ENCODE measurements around the gene EYS. TPM values are rescaled to one million over a fixed set of nuclear protein-coding genes. Genes with fewer than 3 reads are reported as not detected.

Gene EYS
- total RNA-seq, 1 donor from 2014 or later, result not detected

- TF ChIP-seq CTCF (IDR thresholded peaks at IDR 0.05; ENCODE audit: unreplicated experiment), result no peak
- no peaks in the 10 kb centered on the region for H3K9me3 Mint-ChIP-seq (ENCODE audit: unreplicated experiment)
- H3K36me3 Mint-ChIP-seq (ENCODE audit: low read depth, unreplicated experiment), result no peaks in the 10 kb centered on the region
Observed at GRCh38 chr6:65248101-65248610, 458.9 kb downstream of the EYS start.

GRCh38 chr6:65231616-65232015 lies 475.4 kb downstream of the EYS start:
- Mint-ChIP-seq H3K36me3 (ENCODE audit: low read depth, unreplicated experiment) (no peaks in the 10 kb centered on the region), H3K9me3 (ENCODE audit: unreplicated experiment) (no peaks in the 10 kb centered on the region), H3K4me1 (ENCODE audit: unreplicated experiment) (peaks cover 2% of the 10 kb centered on the region), H3K27ac (ENCODE audit: unreplicated experiment) (no peak overlapping the region), H3K4me3 (ENCODE audit: unreplicated experiment) (no peak overlapping the region), H3K27me3 (ENCODE audit: unreplicated experiment) (no peaks in the 10 kb centered on the region)
- TF ChIP-seq CTCF (IDR thresholded peaks at IDR 0.05; ENCODE audit: unreplicated experiment), result no peak
- no peak for DNase-seq (ENCODE audit: low spot score)

More at GRCh38 chr6:65248101-65248610, 458.9 kb downstream of the EYS start:
- no peak overlapping the region for H3K4me3 Mint-ChIP-seq (ENCODE audit: unreplicated experiment)
- H3K27me3 Mint-ChIP-seq (ENCODE audit: unreplicated experiment), result no peaks in the 10 kb centered on the region
- H3K27ac Mint-ChIP-seq (ENCODE audit: unreplicated experiment), result no peak overlapping the region
- H3K4me1 Mint-ChIP-seq (ENCODE audit: unreplicated experiment), result no peaks in the 10 kb centered on the region
- DNase-seq (ENCODE audit: low spot score), result no peak

- H3K36me3 Mint-ChIP-seq (ENCODE audit: low read depth, unreplicated experiment), result no peaks in the 10 kb centered on the region
- H3K27ac Mint-ChIP-seq (ENCODE audit: unreplicated experiment), result no peak overlapping the region
- no peaks in the 10 kb centered on the region for H3K27me3 Mint-ChIP-seq (ENCODE audit: unreplicated experiment)
- peaks cover 2% of the 10 kb centered on the region for H3K4me1 Mint-ChIP-seq (ENCODE audit: unreplicated experiment)
- no peak for TF ChIP-seq CTCF (IDR thresholded peaks at IDR 0.05; ENCODE audit: unreplicated experiment)
- DNase-seq (ENCODE audit: low spot score), result no peak
- H3K4me3 Mint-ChIP-seq (ENCODE audit: unreplicated experiment), result no peak overlapping the region
- no peaks in the 10 kb centered on the region for H3K9me3 Mint-ChIP-seq (ENCODE audit: unreplicated experiment)
Observed at GRCh38 chr6:65229825-65230224, 477.2 kb downstream of the EYS start.

GRCh38 chr6:65221153-65221552 lies 485.9 kb downstream of the EYS start:
- Mint-ChIP-seq H3K36me3 (ENCODE audit: low read depth, unreplicated experiment) (peaks cover 4% of the 10 kb centered on the region), H3K27me3 (ENCODE audit: unreplicated experiment) (no peaks in the 10 kb centered on the region), H3K4me3 (ENCODE audit: unreplicated experiment) (no peak overlapping the region), H3K4me1 (ENCODE audit: unreplicated experiment) (no peaks in the 10 kb centered on the region), H3K27ac (ENCODE audit: unreplicated experiment) (no peak overlapping the region), H3K9me3 (ENCODE audit: unreplicated experiment) (no peaks in the 10 kb centered on the region)
- DNase-seq (ENCODE audit: low spot score), result no peak
- no peak for TF ChIP-seq CTCF (IDR thresholded peaks at IDR 0.05; ENCODE audit: unreplicated experiment)

DNA sequence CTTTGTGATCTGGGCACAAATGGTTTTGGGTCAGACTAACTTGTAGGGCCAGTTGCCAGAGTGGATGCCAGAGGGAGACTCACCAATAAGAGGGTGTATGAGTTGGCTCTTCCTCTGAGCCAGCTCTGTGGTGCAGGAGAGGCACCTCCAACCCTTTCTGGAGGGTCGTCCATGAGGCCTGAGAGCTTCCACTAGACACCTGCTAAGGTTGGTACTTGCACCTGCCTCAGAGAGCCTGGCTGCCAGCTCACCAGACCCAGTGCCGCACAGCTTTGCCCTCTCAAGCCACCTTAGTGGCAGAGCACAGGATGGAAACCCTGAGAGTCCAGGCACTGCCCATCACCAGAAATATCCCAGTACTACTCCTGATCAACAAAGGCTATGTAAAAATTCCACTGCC lies 504.3 kb downstream of the EYS start:
- no peak overlapping the region for H3K4me3 Mint-ChIP-seq (ENCODE audit: unreplicated experiment)
- no peak for DNase-seq (ENCODE audit: low spot score)
- TF ChIP-seq CTCF (IDR thresholded peaks at IDR 0.05; ENCODE audit: unreplicated experiment), result no peak
- H3K36me3 Mint-ChIP-seq (ENCODE audit: low read depth, unreplicated experiment), result no peaks in the 10 kb centered on the region
- no peaks in the 10 kb centered on the region for H3K4me1 Mint-ChIP-seq (ENCODE audit: unreplicated experiment)
- H3K27ac Mint-ChIP-seq (ENCODE audit: unreplicated experiment), result no peak overlapping the region
- H3K9me3 Mint-ChIP-seq (ENCODE audit: unreplicated experiment), result no peaks in the 10 kb centered on the region
- no peaks in the 10 kb centered on the region for H3K27me3 Mint-ChIP-seq (ENCODE audit: unreplicated experiment)

Measured in endothelial cell (in vitro differentiated cells).